Lung (tissue), 12 donors: ENCODE measurements around the gene FBXO38. TPM values are rescaled to one million over a fixed set of nuclear protein-coding genes. Genes with fewer than 3 reads are reported as not detected.
A peak's percentile ranks its signal among the peaks of the same experiment; 100 is the strongest.

Experiments used
- ATAC-seq: fragments of 200-7000 bp; cut with Tn5 transposase; one replicate; pipeline ENCODE4 v1.9.1; 2020; ENCODE audit warnings: moderate number of reproducible peaks; ENCODE audit not compliant: insufficient read depth, low FRiP score
- DNase-seq, 3 donors: peaks; one replicate each; pipeline ENCODE4 v3.0.0-alpha.2; 2013 to 2017
- H3K27ac ChIP-seq, 2 donors: one replicate each; pipeline ENCODE4 v1.5.1; 2013; ENCODE audit warnings: mild to moderate bottlenecking in 2 of 2, moderate library complexity in 2 of 2, control low read depth in 1 of 2, inconsistent platforms in 1 of 2, low read depth in 1 of 2, low read length in 1 of 2
- H3K27me3 ChIP-seq, 3 donors: one replicate each; pipeline ENCODE4 v1.5.1; 2013; ENCODE audit warnings: low read length in 2 of 3; ENCODE audit not compliant: control insufficient read depth in 3 of 3, insufficient read depth in 3 of 3
- H3K36me3 ChIP-seq, 4 donors: one replicate each; pipeline ENCODE4 v1.5.1; 2013; ENCODE audit warnings: low read length in 4 of 4, mild to moderate bottlenecking in 1 of 4, moderate library complexity in 1 of 4; ENCODE audit not compliant: control insufficient read depth in 4 of 4, insufficient read depth in 4 of 4
- H3K4me1 ChIP-seq, 5 donors: one replicate each; pipeline ENCODE4 v1.5.1; 2013; ENCODE audit warnings: low read length in 5 of 5, mild to moderate bottlenecking in 2 of 5, moderate library complexity in 1 of 5; ENCODE audit not compliant: control insufficient read depth in 5 of 5, insufficient read depth in 5 of 5
- H3K4me3 ChIP-seq: one replicate; pipeline ENCODE4 v1.5.1; 2013; ENCODE audit warnings: mild to moderate bottlenecking, control low read depth, moderate library complexity
- H3K9ac ChIP-seq, 2 donors: one replicate each; pipeline ENCODE4 v1.5.1; 2013; ENCODE audit warnings: low read length in 2 of 2, control low read depth in 1 of 2; ENCODE audit not compliant: insufficient read depth in 1 of 2
- H3K9me3 ChIP-seq, 4 donors: one replicate each; pipeline ENCODE4 v1.5.1; 2013; ENCODE audit warnings: low read length in 3 of 4, mild to moderate bottlenecking in 1 of 4, moderate library complexity in 1 of 4; ENCODE audit not compliant: control insufficient read depth in 4 of 4, insufficient read depth in 3 of 4
- CTCF ChIP-seq: IDR thresholded peaks from 2 replicates; pipeline ENCODE4 v1.5.1; 2012; ENCODE audit warnings: mild to moderate bottlenecking; ENCODE audit errors: control extremely low read depth, extremely low read depth
- WGBS, 2 donors: extraction: QIAGEN DNeasy Blood & Tissue Kit; methylation state at CpG; one replicate each; pipeline ENCODE4 v1.1.7; 2013; 5-methylcytosine and 5-hydroxymethylcytosine counted together
- polyA plus RNA-seq, 2 donors: library from polyadenylated mRNA; stranded (reverse); fragments of 200-250 nt; gene quantifications; one replicate each; pipeline ENCODE4 v1.2.1, GENCODE V29; 2013
- total RNA-seq, 2 donors: library from RNA; depleted of rRNA in 1 of 2; stranded (reverse); fragments of >200 nt in 1 of 2; gene quantifications; one replicate each; pipeline ENCODE4 v1.2.1, GENCODE V29; 2014 to 2021
- donor health status: control.
- donor health status: control.
- donor health status: Bipolar disorder and iron deficiency.
- donor health status: healthy.
- donor health status: DM: yes; HTN: yes; CAD: no.

Gene FBXO38
- total and polyA plus RNA-seq, 4 donors, result 18.5 to 77.2 (median 41.7) TPM

DNA sequence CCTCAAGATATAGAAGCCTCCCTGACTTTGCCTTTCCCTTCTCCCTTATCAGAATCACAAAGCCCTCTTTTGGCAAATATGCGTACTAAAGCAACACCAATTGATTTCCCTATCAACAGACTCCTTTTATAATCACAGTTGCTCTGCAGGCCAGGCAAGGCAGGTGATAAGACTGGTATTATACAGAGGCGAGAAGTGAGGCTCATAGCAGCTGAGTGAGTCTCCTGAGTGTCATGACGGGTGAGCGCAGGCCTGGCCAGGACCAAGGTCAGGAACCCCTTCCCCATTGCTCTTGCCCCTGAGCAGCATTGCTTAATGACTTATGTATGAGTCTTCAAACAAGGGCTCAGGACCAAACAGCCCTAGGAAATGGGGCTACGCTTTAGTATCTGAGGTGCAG lies 70.8 kb downstream of the FBXO38 start:
- no peaks in the 10 kb centered on the region for H3K9me3 ChIP-seq
- no peak overlapping the region for H3K4me3 ChIP-seq
- H3K4me1 ChIP-seq, result peaks cover 0 to 3% (median 0%) of the 10 kb centered on the region in 5 donors
- TF ChIP-seq CTCF, result no peak
- no peaks in the 10 kb centered on the region for H3K27me3 ChIP-seq
- 93 to 95% methylated on average over 5 of the region's 5 CpGs for WGBS, 2 donors
- no peaks in the 10 kb centered on the region for H3K36me3 ChIP-seq
- peak overlapping the region in 1 of 2 donors; percentile 49 for H3K27ac ChIP-seq
- DNase-seq (no peak), ATAC-seq (no peak)
- no peak overlapping the region for H3K9ac ChIP-seq

- WGBS, 2 donors, result 85 to 87% methylated on average over 6 of the region's 6 CpGs
- DNase-seq, result no peak
Observed at GRCh38 chr5:148455185-148455584, 71.4 kb downstream of the FBXO38 start.

DNA sequence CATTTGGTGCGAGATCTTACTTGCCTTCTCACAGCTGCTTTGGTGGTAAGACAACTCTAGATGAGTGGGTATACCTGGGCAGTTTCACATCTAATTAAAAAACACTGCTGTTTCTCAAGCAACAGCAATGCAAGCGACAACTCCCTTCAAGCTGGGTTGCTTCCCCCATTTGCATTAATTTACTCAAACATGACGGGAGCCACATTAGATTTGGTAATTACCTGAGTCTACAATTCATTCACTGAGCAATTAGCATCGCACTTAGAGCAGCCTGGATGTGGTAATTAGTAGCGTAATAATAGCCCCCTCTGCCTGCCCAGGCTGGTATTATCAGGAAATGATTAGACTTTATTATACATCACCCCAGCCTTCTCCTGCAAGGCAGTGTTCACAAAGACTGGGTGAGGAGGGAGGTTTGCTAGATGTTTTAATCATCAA lies 73.4 kb downstream of the FBXO38 start:
- H3K9ac ChIP-seq, result no peak overlapping the region
- TF ChIP-seq CTCF, result no peak
- no peaks in the 10 kb centered on the region for H3K9me3 ChIP-seq
- ATAC-seq (no peak), DNase-seq (no peak)
- WGBS, 2 donors, result 59 to 63% methylated on average over 5 of the region's 5 CpGs
- H3K27ac ChIP-seq, result no peak overlapping the region
- no peak overlapping the region for H3K4me3 ChIP-seq
- peaks cover 0 to 3% (median 0%) of the 10 kb centered on the region in 5 donors for H3K4me1 ChIP-seq
- no peaks in the 10 kb centered on the region for H3K36me3 ChIP-seq
- H3K27me3 ChIP-seq, result no peaks in the 10 kb centered on the region

More at GRCh38 chr5:148455185-148455584, 71.4 kb downstream of the FBXO38 start:
- ATAC-seq, result no peak
- peaks cover 0 to 3% (median 0%) of the 10 kb centered on the region in 5 donors for H3K4me1 ChIP-seq
- no peaks in the 10 kb centered on the region for H3K27me3 ChIP-seq
- no peaks in the 10 kb centered on the region for H3K36me3 ChIP-seq
- no peak overlapping the region for H3K4me3 ChIP-seq
- no peak for TF ChIP-seq CTCF
- no peak overlapping the region for H3K9ac ChIP-seq
- H3K27ac ChIP-seq, result peak overlapping the region in 1 of 2 donors; percentile 49
- H3K9me3 ChIP-seq, result no peaks in the 10 kb centered on the region
